Motor neuron (in vitro differentiated cells): ENCODE data around the gene DEK. TPM values are rescaled to one million over a fixed set of nuclear protein-coding genes. Genes with fewer than 3 reads are reported as not detected.
A peak's percentile ranks its signal among the peaks of the same experiment; 100 is the strongest.

ENCODE experiments used
- ATAC-seq, 8 experiments: fragments of 200-7000 bp; cut with Tn5 transposase; replicated peaks in 6 of 8; 2 replicates each; pipeline ENCODE4 v1.8.0; 2021; ENCODE audit warnings: mild to moderate bottlenecking in 8 of 8, moderate library complexity in 8 of 8
- H3K27ac ChIP-seq, 2 donors: fragments of 250-450 bp; sonication (Bioruptor Pico); 2 replicates each; pipeline ENCODE4 v1.9.0; 2021; ENCODE audit warnings: antibody characterized with exemption in 2 of 2, mild to moderate bottlenecking in 2 of 2, moderate library complexity in 1 of 2
- H3K4me1 ChIP-seq, 2 donors: fragments of 250-450 bp; sonication (Bioruptor Pico); replicated peaks in 1 of 2; 2 replicates each; pipeline ENCODE4 v1.6.1; 2021; ENCODE audit warnings: antibody characterized with exemption in 2 of 2, mild to moderate bottlenecking in 2 of 2, moderate library complexity in 1 of 2
- H3K4me3 ChIP-seq, 5 donors: fragments of 250-450 bp; sonication (Bioruptor Pico); 2 replicates each; pipeline ENCODE4 v1.9.0; 2021; ENCODE audit warnings: antibody characterized with exemption in 5 of 5, mild to moderate bottlenecking in 5 of 5, moderate library complexity in 4 of 5
- whole genome bisulfite sequencing, 10 experiments: fragments of 450-650 bp; shearing (Covaris generic); methylation state at CpG; one replicate each; pipeline ENCODE4 v1.0.0; 2022; 5-methylcytosine and 5-hydroxymethylcytosine counted together
- in situ Hi-C, 9 experiments: fragments of 400-800 bp; cut with MboI; loops; one replicate each; pipeline ENCODE4 v1.15.0; 2021; ENCODE audit warnings: low sequenced_read_pairs in 9 of 9, low pct_unique_long_range_greater_than_20kb in 2 of 9; ENCODE audit not compliant: unreplicated experiment in 9 of 9
- total RNA-seq, 8 experiments: library from RNA; unstranded; fragments of 300-600 nt; gene quantifications; 2 replicates each; pipeline versions ENCODE4 v1.2.3 to v1.2.4, GENCODE V29; 2022

The DEK gene
- total RNA-seq, 8 experiments from 2014 or later: 23.6 to 156 (median 58.8) TPM

DNA sequence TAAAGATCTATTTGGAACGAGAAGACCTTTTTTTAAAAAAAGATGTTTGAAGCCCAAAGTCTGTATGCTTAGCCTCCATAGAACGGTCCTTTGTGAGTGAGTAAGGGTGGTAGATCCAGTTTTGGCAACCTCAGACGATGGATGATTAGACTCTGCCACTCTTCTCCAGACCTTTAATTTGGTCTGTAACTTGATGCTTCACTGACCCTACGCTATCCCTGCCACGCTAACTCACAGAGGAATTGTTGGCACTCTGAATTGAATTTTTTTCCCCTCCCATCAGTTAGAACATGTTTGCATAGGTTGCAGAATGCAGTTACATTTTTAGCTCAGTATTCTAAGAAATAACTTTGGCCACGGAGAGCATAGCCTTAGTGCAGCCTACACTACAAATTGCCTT, 15.8 kb upstream of the DEK start:
- in situ Hi-C loops: no loop called here
- WGBS, 10 experiments: 0 to 71% (median 44%) methylated on average over 2 to 6 of the region's 6 CpGs; no CpG with 5 or more reads in 1 of the 10 experiments
- H3K4me3 ChIP-seq: no peak overlapping the region
- peak in 3 of 8 experiments; percentile 61 to 79 (median 76) for ATAC-seq
- no peak overlapping the region for H3K27ac ChIP-seq
- no peaks in the 10 kb centered on the region for H3K4me1 ChIP-seq

DNA sequence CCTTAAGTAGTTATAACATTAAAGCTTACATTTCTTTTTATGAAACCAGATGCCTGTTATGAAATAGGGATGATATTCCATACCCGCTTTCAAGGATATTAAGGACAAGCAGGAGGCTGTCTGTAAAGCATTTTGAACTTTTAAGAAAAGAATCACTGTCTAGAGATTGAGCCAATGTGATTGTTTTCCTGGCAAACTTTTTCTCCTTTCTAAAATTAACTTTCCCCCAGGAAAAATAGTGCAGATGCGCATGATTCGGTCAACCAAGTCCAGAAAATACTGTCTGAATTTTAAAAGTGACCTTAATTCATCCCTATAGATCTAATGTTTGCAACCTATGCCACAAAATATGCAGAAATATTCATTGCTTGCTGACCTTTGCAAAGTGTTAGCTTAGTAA, 15.1 kb upstream of the DEK start:
- Histone ChIP-seq H3K27ac (no peak overlapping the region), H3K4me1 (no peaks in the 10 kb centered on the region), H3K4me3 (no peak overlapping the region)
- in situ Hi-C loops: no loop called here
- 23 to 100% (median 87%) methylated on average over 1 to 3 of the region's 3 CpGs for WGBS, 10 experiments
- ATAC-seq: no peak

GRCh38 chr6:18277237-18278006, 13.1 kb upstream of the DEK start:
- peak in 7 of 8 experiments; percentile 33 to 64 (median 57) for ATAC-seq
- WGBS, 10 experiments: 33 to 70% (median 50%) methylated on average over 2 to 4 of the region's 67 CpGs; no CpG with 5 or more reads in 7 of the 10 experiments
- Histone ChIP-seq H3K4me1 (no peaks in the 10 kb centered on the region), H3K27ac (no peak overlapping the region), H3K4me3 (peak overlapping the region; percentile 27 to 38 (median 33))
- in situ Hi-C loops: no loop called here

GRCh38 chr6:18276610-18277236, 12.4 kb upstream of the DEK start:
- peak in 2 of 8 experiments; percentile 4 to 28 for ATAC-seq
- Histone ChIP-seq H3K4me1 (no peaks in the 10 kb centered on the region), H3K4me3 (peak overlapping the region; percentile 27 to 38 (median 33)), H3K27ac (no peak overlapping the region)
- in situ Hi-C loops: no loop called here
- 0 to 66% (median 45%) methylated on average over 3 to 8 of the region's 12 CpGs for WGBS, 10 experiments

DNA sequence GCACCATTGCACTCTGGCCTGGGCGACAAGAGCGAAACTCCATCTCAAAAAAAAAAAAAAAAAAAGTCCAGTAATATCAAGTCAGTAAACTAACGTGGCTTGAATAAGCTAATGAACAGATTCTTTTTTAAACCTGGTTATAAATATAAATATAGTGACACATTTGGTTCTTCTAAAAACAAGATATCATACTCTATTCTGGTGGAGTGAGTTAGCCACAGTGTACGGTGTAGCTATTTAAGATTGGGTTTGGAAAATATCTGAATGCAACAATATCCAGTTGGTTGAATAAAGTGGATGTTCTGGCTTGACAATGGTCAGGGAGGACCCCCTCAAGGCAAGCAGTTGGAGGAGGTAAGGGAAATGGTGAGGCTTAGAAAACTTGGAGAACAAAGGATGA, 5.9 kb upstream of the DEK start:
- in situ Hi-C loops: no loop called here
- ATAC-seq: no peak
- H3K4me1 ChIP-seq: peaks cover 0 to 1% of the 10 kb centered on the region in 2 donors
- no peak overlapping the region for H3K27ac ChIP-seq
- H3K4me3 ChIP-seq: no peak overlapping the region
- 50 to 100% (median 92%) methylated on average over 1 to 4 of the region's 4 CpGs; no CpG with 5 or more reads in 1 of the 10 experiments for WGBS, 10 experiments

DNA sequence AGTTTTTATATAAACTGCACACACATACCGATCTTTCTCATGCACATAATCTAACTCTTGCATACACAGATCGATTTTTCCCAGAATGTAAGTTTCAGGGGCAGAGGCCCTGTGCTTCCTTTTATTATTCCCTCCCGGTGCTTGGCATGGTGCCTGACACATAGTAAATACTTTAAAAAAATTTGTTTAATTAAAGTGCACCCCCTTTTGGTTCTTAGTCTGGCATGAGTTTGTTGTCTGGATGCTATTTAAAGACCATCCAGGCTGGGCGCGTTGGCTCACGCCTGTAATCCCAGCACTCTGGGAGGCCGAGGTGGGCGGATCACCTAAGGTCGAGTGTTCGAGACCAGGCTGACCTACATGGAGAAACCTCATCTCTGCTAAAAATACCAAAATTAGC, 5.4 kb upstream of the DEK start:
- no peak overlapping the region for H3K4me3 ChIP-seq
- H3K27ac ChIP-seq: no peak overlapping the region
- in situ Hi-C loops: no loop called here
- WGBS, 10 experiments: 10 to 100% (median 81%) methylated on average over 1 to 6 of the region's 10 CpGs; no CpG with 5 or more reads in 3 of the 10 experiments
- H3K4me1 ChIP-seq: peaks cover 0 to 4% of the 10 kb centered on the region in 2 donors
- ATAC-seq: peak in 2 of 8 experiments; percentile 6 to 16

DNA sequence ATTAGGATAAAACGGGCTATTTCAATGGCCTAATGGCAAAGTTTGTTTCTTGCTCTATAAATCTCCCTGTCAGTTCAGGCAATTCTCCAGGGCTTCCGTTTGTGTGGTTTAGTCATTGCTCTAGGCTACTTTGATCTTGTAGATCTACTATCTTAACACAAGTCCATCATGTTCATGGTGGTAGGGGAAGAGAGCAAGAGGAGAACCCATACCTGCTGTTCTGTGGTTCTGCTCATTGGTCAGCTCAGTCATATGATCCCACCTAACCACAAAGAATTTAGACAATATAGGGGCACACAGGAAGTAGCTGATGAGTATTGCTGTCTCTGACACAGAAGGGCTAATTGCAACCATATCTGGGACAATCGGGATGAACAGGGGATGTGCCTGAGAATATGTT, 4.9 kb upstream of the DEK start:
- in situ Hi-C loops: no loop called here
- no peak overlapping the region for H3K4me3 ChIP-seq
- WGBS, 10 experiments: 0 to 90% (median 61%) methylated on average over 1 to 3 of the region's 3 CpGs; no CpG with 5 or more reads in 1 of the 10 experiments
- no peak for ATAC-seq
- peaks cover 0 to 4% of the 10 kb centered on the region in 2 donors for H3K4me1 ChIP-seq
- H3K27ac ChIP-seq: no peak overlapping the region

DNA sequence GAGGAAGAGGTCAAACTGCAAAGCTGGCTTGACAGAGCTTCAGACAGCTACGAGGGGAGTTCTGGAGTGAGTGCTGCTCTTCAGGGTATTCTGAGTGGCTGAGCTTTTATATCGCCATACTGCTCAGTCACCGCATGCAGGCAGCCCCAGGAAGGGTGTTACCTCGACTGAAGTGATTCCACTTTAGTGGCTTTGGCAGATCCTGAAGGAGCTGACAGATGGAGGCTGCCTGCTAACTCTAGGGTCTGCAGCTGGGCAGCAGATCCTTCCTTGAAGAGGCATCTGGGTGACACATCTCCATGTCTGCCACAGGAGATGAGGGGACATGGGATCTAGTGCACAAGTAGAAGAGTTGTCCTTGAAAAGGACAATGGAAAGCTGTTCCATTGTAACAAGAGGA, 3.7 kb upstream of the DEK start:
- no peak overlapping the region for H3K4me3 ChIP-seq
- H3K4me1 ChIP-seq: peaks cover 0 to 4% of the 10 kb centered on the region in 2 donors
- ATAC-seq: no peak
- 43 to 93% (median 83%) methylated on average over 1 to 2 of the region's 4 CpGs; no CpG with 5 or more reads in 6 of the 10 experiments for WGBS, 10 experiments
- in situ Hi-C loops: no loop called here
- H3K27ac ChIP-seq: no peak overlapping the region

DNA sequence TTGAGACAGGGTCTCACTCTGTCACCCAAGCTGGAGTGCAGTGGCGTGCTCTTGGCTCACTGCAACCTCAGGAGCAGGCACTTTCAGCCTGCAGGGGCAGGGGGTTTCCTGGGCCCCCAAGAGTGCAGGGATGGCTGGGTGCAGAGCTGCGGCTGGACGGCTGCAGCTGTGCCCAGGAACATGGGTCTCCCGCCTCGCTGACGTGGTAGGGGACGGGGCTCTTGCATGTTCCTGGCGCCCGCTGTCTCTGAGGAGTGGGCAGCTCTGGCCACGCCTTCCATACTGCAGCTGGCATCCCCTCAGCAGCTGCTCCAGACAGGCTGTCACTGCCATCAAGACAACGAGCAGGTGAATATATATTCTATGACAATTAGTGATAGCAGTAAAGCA, 2.2 kb upstream of the DEK start:
- no peak for ATAC-seq
- WGBS, 10 experiments: 89 to 100% (median 100%) methylated on average over 1 to 11 of the region's 11 CpGs; no CpG with 5 or more reads in 5 of the 10 experiments
- in situ Hi-C loops: no loop called here
- H3K27ac ChIP-seq: no peak overlapping the region
- H3K4me3 ChIP-seq: no peak overlapping the region
- H3K4me1 ChIP-seq: peaks cover 0 to 13% of the 10 kb centered on the region in 2 donors

- Histone ChIP-seq H3K27ac (no peak overlapping the region), H3K4me1 (peaks cover 0 to 13% of the 10 kb centered on the region in 2 donors), H3K4me3 (no peak overlapping the region)
- ATAC-seq: no peak
- WGBS, 10 experiments: 85 to 100% (median 100%) methylated on average over 1 to 7 of the region's 14 CpGs; no CpG with 5 or more reads in 5 of the 10 experiments
- in situ Hi-C loops: no loop called here
Observed at GRCh38 chr6:18265787-18266522, 1.6 kb upstream of the DEK start.

- Histone ChIP-seq H3K4me1 (peaks cover 0 to 13% of the 10 kb centered on the region in 2 donors), H3K27ac (peak overlapping the region; percentile 3 to 96), H3K4me3 (peak overlapping the region; percentile 85 to 99 (median 94))
- in situ Hi-C loops: no loop called here
- WGBS, 10 experiments: 0 to 67% (median 5%) methylated on average over 1 to 7 of the region's 11 CpGs; no CpG with 5 or more reads in 4 of the 10 experiments
- no peak for ATAC-seq
Observed at GRCh38 chr6:18264923-18265377, 620 bp upstream of the DEK start.

GRCh38 chr6:18263418-18264218, 712 bp downstream of the DEK start:
- Histone ChIP-seq H3K4me3 (peak overlapping the region; percentile 85 to 99 (median 94)), H3K4me1 (peaks cover 0 to 13% of the 10 kb centered on the region in 2 donors), H3K27ac (peak overlapping the region; percentile 96 to 97)
- WGBS, 10 experiments: 0 to 3% (median 0%) methylated on average over 3 to 23 of the region's 50 CpGs; no CpG with 5 or more reads in 1 of the 10 experiments
- in situ Hi-C loops: no loop called here
- ATAC-seq: no peak
